GM12878 (cell line): ENCODE data around the gene SERTM2. TPM values are rescaled to one million over a fixed set of nuclear protein-coding genes. Genes with fewer than 3 reads are reported as not detected.

Source experiments
- ATAC-seq: fragments of 200-7000 bp; cut with Tn5 transposase; 3 replicates; pipeline ENCODE4 v1.9.1; 2020; ENCODE audit warnings: mild to moderate bottlenecking, moderate library complexity
- BruUV-seq: library from RNA; stranded (reverse); fragments of 400-500 nt; replicated peaks from 2 replicates; lab custom pipeline; 2021; lab: Mats Ljungman, UMichigan
- CTCF ChIA-PET: fragments of 300-600 bp; sonication (Branson Sonifier 250); formaldehyde crosslinking; extraction: SDS; loops from one replicate; lab custom pipeline; 2021; ENCODE audit warnings: inconsistent platforms; lab: Yijun Ruan, JAX
- POLR2A ChIA-PET: fragments of 350-600 bp; formaldehyde crosslinking; extraction: SDS; loops from one replicate; lab custom pipeline; 2021; ENCODE audit warnings: inconsistent platforms; lab: Charles Lee
- RAD21 ChIA-PET: fragments of 300-600 bp; sonication (Branson Sonifier 250); formaldehyde crosslinking; loops from one replicate; lab custom pipeline; 2023; ENCODE audit warnings: antibody characterized with exemption; ENCODE audit not compliant: unreplicated experiment; lab: Charles Lee
- SMC1A ChIA-PET: fragments of 300-600 bp; sonication (Branson Sonifier 250); formaldehyde crosslinking; loops from one replicate; lab custom pipeline; 2023; ENCODE audit not compliant: unreplicated experiment, uncharacterized antibody; lab: Charles Lee
- DNase-seq: peaks from one replicate; pipeline ENCODE4 v3.0.0-alpha.2; 2011; ENCODE audit warnings: low read depth, low spot score
- FAIRE-seq: peaks from 3 replicates; lab custom pipeline; 2011; peaks lifted over from hg19 to GRCh38; lab: Jason Lieb, UNC
- H2AFZ ChIP-seq: 2 replicates; pipeline ENCODE4 v1.6.0; 2011; ENCODE audit warnings: low read depth, low read length, control low read depth; ENCODE audit not compliant: control insufficient read depth
- H3K27ac ChIP-seq: 2 replicates; pipeline ENCODE4 v1.5.1; 2011; ENCODE audit warnings: control low read depth; ENCODE audit not compliant: control insufficient read depth, insufficient read depth
- H3K27me3 ChIP-seq, 2 experiments: replicated peaks in 1 of 2; 2 replicates each; pipeline versions ENCODE4 v1.6.0 to v1.6.1; 2011; ENCODE audit warnings: low read length in 1 of 2; ENCODE audit not compliant: control insufficient read depth in 2 of 2, insufficient read depth in 2 of 2
- H3K36me3 ChIP-seq, 2 experiments: 2 replicates each; pipeline ENCODE4 v1.5.1; 2011; ENCODE audit warnings: low read length in 1 of 2; ENCODE audit not compliant: control insufficient read depth in 2 of 2, insufficient read depth in 2 of 2
- H3K4me1 ChIP-seq: 2 replicates; pipeline ENCODE4 v1.6.1; 2011; ENCODE audit warnings: mild to moderate bottlenecking, low read length, moderate library complexity, mixed read lengths; ENCODE audit not compliant: control insufficient read depth, insufficient read depth
- H3K4me2 ChIP-seq: 2 replicates; pipeline ENCODE4 v1.6.0; 2011; ENCODE audit warnings: control low read depth; ENCODE audit not compliant: control insufficient read depth, insufficient read depth
- H3K4me3 ChIP-seq: fragments of 200-600 bp; sonication (generic); 2 replicates; pipeline ENCODE4 v1.5.1; 2016
- H3K79me2 ChIP-seq: 2 replicates; pipeline ENCODE4 v1.6.0; 2011; ENCODE audit warnings: low read length; ENCODE audit not compliant: control insufficient read depth, insufficient read depth
- H3K9ac ChIP-seq: 2 replicates; pipeline ENCODE4 v1.8.0; 2011; ENCODE audit warnings: low read length, control low read depth, mixed read lengths; ENCODE audit not compliant: control insufficient read depth, insufficient read depth
- H3K9me3 ChIP-seq: replicated peaks from 3 replicates; pipeline ENCODE4 v1.5.1; 2011; ENCODE audit warnings: mild to moderate bottlenecking, low read length; ENCODE audit not compliant: control insufficient read depth, insufficient read depth
- H4K20me1 ChIP-seq: 2 replicates; pipeline ENCODE4 v1.6.0; 2011; ENCODE audit not compliant: control insufficient read depth, insufficient read depth
- EED ChIP-seq: sonication (generic); IDR thresholded peaks from 2 replicates; pipeline ENCODE4 v1.6.1; 2016; ENCODE audit warnings: antibody characterized with exemption, low read depth
- EGR1 ChIP-seq, 2 experiments: IDR thresholded peaks; 1 replicate in 1 of 2; 2 replicates in 1 of 2; pipeline ENCODE4 v1.6.1; 2011 to 2012; ENCODE audit warnings: low read depth in 2 of 2, low read length in 2 of 2, borderline replicate concordance in 1 of 2, mild to moderate bottlenecking in 1 of 2, moderate library complexity in 1 of 2
- FOXM1 ChIP-seq: IDR thresholded peaks from 2 replicates; pipeline ENCODE4 v1.6.1; 2012; ENCODE audit warnings: low read depth, mild to moderate bottlenecking, inconsistent platforms, low read length, moderate library complexity
- HDGF ChIP-seq: fragments of 450-650 bp; IDR thresholded peaks from 2 replicates; pipeline ENCODE4 v1.6.1; 2016; ENCODE audit warnings: antibody characterized with exemption
- PKNOX1 ChIP-seq: fragments of 450-650 bp; IDR thresholded peaks from 2 replicates; pipeline ENCODE4 v1.6.1; 2016; ENCODE audit warnings: mild to moderate bottlenecking
- RAD51 ChIP-seq: fragments of 450-650 bp; IDR thresholded peaks from 2 replicates; pipeline ENCODE4 v1.6.1; 2016; ENCODE audit warnings: moderate library complexity, mild to moderate bottlenecking, inconsistent platforms
- SRF ChIP-seq, 2 experiments: IDR thresholded peaks; 2 replicates each; pipeline ENCODE4 v1.6.1; 2011; ENCODE audit warnings: low read depth in 2 of 2, low read length in 2 of 2, mild to moderate bottlenecking in 1 of 2, moderate library complexity in 1 of 2
- TAF1 ChIP-seq: IDR thresholded peaks from 2 replicates; pipeline ENCODE4 v1.6.1; 2011; ENCODE audit warnings: mild to moderate bottlenecking, low read depth, low read length, borderline replicate concordance
- WGBS: methylation state at CpG from one replicate; pipeline ENCODE4 v1.1.6; 2016; ENCODE audit warnings: low lambda C conversion rate; ENCODE audit not compliant: insufficient replicate concordance, insufficient coverage; ENCODE audit errors: missing lambda C conversion rate; 5-methylcytosine and 5-hydroxymethylcytosine counted together
- in situ Hi-C: fragments of 300-500 bp; cut with MboI; formaldehyde crosslinking; loops from 9 replicates; pipeline ENCODE4 v1.14.3; 2018; ENCODE audit warnings: mixed read lengths
- intact Hi-C: fragments of 100-400 bp; cut with micrococcal nuclease; formaldehyde crosslinking; loops from one replicate; pipeline ENCODE4 v1.14.2; 2022; ENCODE audit not compliant: unreplicated experiment
- polyA plus RNA-seq, 11 experiments: library from polyadenylated mRNA; depleted of rRNA in 4 of 11; unstranded in 6 of 11; stranded (reverse) in 5 of 11; fragments of >200 nt; fragmentation: Nextera tagmentation in 4 of 11; fragmentation: Illumina TruSeq in 1 of 11; extraction: Ambion mirVana in 4 of 11; extraction: Trizol in 1 of 11; gene quantifications; 1 replicate in 1 of 11; 2 replicates in 10 of 11; pipeline versions ENCODE4 v1.2.1 to v1.2.3, GENCODE V29; 2011 to 2016; ENCODE audit warnings: inconsistent platforms in 2 of 11, missing spikeins in 2 of 11, low read depth in 1 of 11
- total RNA-seq, 4 experiments: library from RNA; depleted of rRNA in 3 of 4; stranded (reverse); fragments of >200 nt in 3 of 4; fragmentation: Illumina TruSeq in 1 of 4; extraction: Trizol in 1 of 4; gene quantifications; 2 replicates each; pipeline versions ENCODE4 v1.2.1 to v1.2.3, GENCODE V29; 2013 to 2021

Gene SERTM2
- total and polyA plus RNA-seq, 10 of the 15 experiments (the other 5 are each of a cell fraction or from before 2014, with no cell fraction given), result not detected

GRCh38 chrX:111465669-111466068 lies 45.8 kb upstream of the SERTM2 start:
- Histone ChIP-seq H3K79me2 (no peaks in the 10 kb centered on the region), H3K36me3 (no peaks in the 10 kb centered on the region)
- TF ChIP-seq PKNOX1 (no peak), HDGF (no peak), EGR1 (IDR thresholded peaks at IDR 0.05; ENCODE audit: borderline replicate concordance in 1 of 2, low read depth in 2 of 2, low read length in 2 of 2) (no peak), FOXM1 (no peak), RAD51 (no peak), TAF1 (no peak), SRF (IDR thresholded peaks at IDR 0.05; ENCODE audit: low read depth in 2 of 2, low read length in 2 of 2) (no peak), EED (no peak)
- TF ChIP-seq, all 136 proteins: peak for 0
- in situ Hi-C loops (no loop called here), intact Hi-C loops (no loop called here)
- DNase-seq, result no peak
- ChIA-PET SMC1A (no interaction called here), CTCF (no interaction called here), POLR2A (no interaction called here), RAD21 (no interaction called here)
- 0% methylated on average over 1 of the region's 1 CpG for WGBS
- H3K27ac ChIP-seq, result no peak overlapping the region
- no peak overlapping the region for H3K4me3 ChIP-seq
- no peak overlapping the region for H3K9ac ChIP-seq
- no peaks in the 10 kb centered on the region for H4K20me1 ChIP-seq
- no peaks in the 10 kb centered on the region for H3K4me1 ChIP-seq
- BruUV-seq, result no TSS peak
- no peak overlapping the region for H2AFZ ChIP-seq
- no peak for FAIRE-seq
- no peaks in the 10 kb centered on the region for H3K9me3 ChIP-seq
- no peak overlapping the region for H3K4me2 ChIP-seq
- no peak for ATAC-seq
- no peaks in the 10 kb centered on the region for H3K27me3 ChIP-seq
